Liver (tissue), 9 donors: Measurements from ENCODE around the gene CLEC2A. TPM values are rescaled to one million over a fixed set of nuclear protein-coding genes. Genes with fewer than 3 reads are reported as not detected.
"Not testable (repeated sequence)": the region's sequence is repeated elsewhere in the genome, so short reads cannot be mapped to it uniquely, and the experiment has no call there.

ENCODE experiments used
- DNase-seq: peaks from one replicate; pipeline ENCODE4 v3.0.0-alpha.2; 2017; ENCODE audit warnings: low spot score
- H3K27ac ChIP-seq, 2 donors: one replicate each; pipeline ENCODE4 v1.7.0; 2013; ENCODE audit warnings: inconsistent platforms in 2 of 2, low read length in 2 of 2, control low read depth in 1 of 2, low read depth in 1 of 2, mild to moderate bottlenecking in 1 of 2
- H3K27me3 ChIP-seq, 4 donors: one replicate each; pipeline versions ENCODE4 v1.6.1 to v1.7.0; 2013; ENCODE audit warnings: low read length in 3 of 4, inconsistent platforms in 1 of 4, mild to moderate bottlenecking in 1 of 4, moderate library complexity in 1 of 4; ENCODE audit not compliant: control insufficient read depth in 4 of 4, insufficient read depth in 4 of 4
- H3K36me3 ChIP-seq, 4 donors: one replicate each; pipeline versions ENCODE4 v1.6.1 to v1.7.0; 2013; ENCODE audit warnings: low read length in 3 of 4, mild to moderate bottlenecking in 3 of 4, low read depth in 1 of 4, moderate library complexity in 1 of 4; ENCODE audit not compliant: control insufficient read depth in 4 of 4, insufficient read depth in 3 of 4
- H3K4me1 ChIP-seq, 4 donors: one replicate each; pipeline versions ENCODE4 v1.6.1 to v1.7.0; 2013; ENCODE audit warnings: low read length in 3 of 4, mild to moderate bottlenecking in 3 of 4, moderate library complexity in 1 of 4; ENCODE audit not compliant: control insufficient read depth in 4 of 4, insufficient read depth in 4 of 4
- H3K4me3 ChIP-seq, 3 donors: one replicate each; pipeline versions ENCODE4 v1.6.1 to v1.7.0; 2013; ENCODE audit warnings: low read length in 3 of 3, control low read depth in 1 of 3, low read depth in 1 of 3, mild to moderate bottlenecking in 1 of 3
- H3K9ac ChIP-seq, 2 donors: one replicate each; pipeline ENCODE4 v1.7.0; 2013; ENCODE audit warnings: low read length in 2 of 2, mild to moderate bottlenecking in 2 of 2, moderate library complexity in 2 of 2, control low read depth in 1 of 2, low read depth in 1 of 2
- H3K9me3 ChIP-seq, 4 donors: one replicate each; pipeline versions ENCODE4 v1.6.1 to v1.7.0; 2013; ENCODE audit warnings: low read length in 3 of 4; ENCODE audit not compliant: control insufficient read depth in 4 of 4
- ATF3 ChIP-seq: IDR thresholded peaks from 2 replicates; pipeline ENCODE4 v1.6.1; 2016; ENCODE audit warnings: antibody characterized with exemption
- CTCF ChIP-seq: fragments of 150-350 bp; IDR thresholded peaks from 2 replicates; pipeline ENCODE4 v1.5.1; 2017; ENCODE audit warnings: improper control_type of control experiment, low read depth, low read length; ENCODE audit not compliant: missing input control
- FOXA2 ChIP-seq: IDR thresholded peaks from 2 replicates; pipeline ENCODE4 v1.6.1; 2016; ENCODE audit warnings: antibody characterized with exemption
- MAX ChIP-seq: IDR thresholded peaks from 2 replicates; pipeline ENCODE4 v1.6.1; 2016; ENCODE audit warnings: antibody characterized with exemption
- NR2F2 ChIP-seq: IDR thresholded peaks from 2 replicates; pipeline ENCODE4 v1.6.1; 2016; ENCODE audit warnings: antibody characterized with exemption
- REST ChIP-seq: IDR thresholded peaks from 2 replicates; pipeline ENCODE4 v1.6.1; 2016; ENCODE audit warnings: antibody characterized with exemption, mild to moderate bottlenecking
- RXRA ChIP-seq, 2 donors: IDR thresholded peaks; 2 replicates each; pipeline ENCODE4 v1.6.1; 2017 to 2018; ENCODE audit warnings: antibody characterized with exemption in 2 of 2, mild to moderate bottlenecking in 1 of 2
- TAF1 ChIP-seq: conservative IDR thresholded peaks from 2 replicates; pipeline ENCODE4 v1.6.1; 2016; ENCODE audit warnings: antibody characterized with exemption, mild to moderate bottlenecking
- YY1 ChIP-seq: IDR thresholded peaks from 2 replicates; pipeline ENCODE4 v1.6.1; 2016; ENCODE audit warnings: antibody characterized with exemption, mild to moderate bottlenecking
- ZBTB33 ChIP-seq: IDR thresholded peaks from 2 replicates; pipeline ENCODE4 v1.6.1; 2016; ENCODE audit warnings: antibody characterized with exemption
- WGBS: extraction: QIAGEN DNeasy Blood & Tissue Kit; methylation state at CpG from one replicate; pipeline ENCODE4 v1.1.7; 2013; 5-methylcytosine and 5-hydroxymethylcytosine counted together
- polyA plus RNA-seq, 2 donors: library from polyadenylated mRNA; stranded (reverse) in 1 of 2; unstranded in 1 of 2; fragments of 200-250 nt in 1 of 2; fragments of >200 nt in 1 of 2; fragmentation: Nextera tagmentation in 1 of 2; extraction: Ambion mirVana in 1 of 2; gene quantifications; one replicate each; pipeline versions ENCODE4 v1.2.1 to v1.2.3, GENCODE V29; 2013 to 2015
- total RNA-seq, 2 donors: library from RNA; depleted of rRNA; stranded (reverse); fragments of >200 nt; gene quantifications; one replicate each; pipeline ENCODE4 v1.2.3, GENCODE V29; 2014
- donor health status: healthy.
- donor health status: healthy.
- donor health status: healthy.
- donor health status: healthy.
- donor health status: healthy.

CLEC2A gene
- total and polyA plus RNA-seq, 4 donors = not detected

GRCh38 chr12:9974731-9975130 lies 42.6 kb upstream of the CLEC2A start:
- not testable (repeated sequence) for H3K36me3 ChIP-seq, H3K9me3 ChIP-seq, H3K4me3 ChIP-seq, DNase-seq, H3K4me1 ChIP-seq, H3K27me3 ChIP-seq, H3K27ac ChIP-seq, H3K9ac ChIP-seq
- WGBS = 89% methylated on average over 2 of the region's 2 CpGs

- H3K4me1 ChIP-seq = no peaks in the 10 kb centered on the region
- DNase-seq = no peak
- no peak overlapping the region for H3K27ac ChIP-seq
- TF ChIP-seq YY1 (no peak), CTCF (no peak), ATF3 (no peak), NR2F2 (no peak), ZBTB33 (no peak), FOXA2 (no peak), MAX (no peak)
- H3K27me3 ChIP-seq = peaks cover 0 to 4% (median 0%) of the 10 kb centered on the region in 4 donors
- whole genome bisulfite sequencing = 33% methylated on average over 1 of the region's 1 CpG
- H3K36me3 ChIP-seq = no peaks in the 10 kb centered on the region
- no peak overlapping the region for H3K9ac ChIP-seq
- no peak overlapping the region for H3K4me3 ChIP-seq
- no peaks in the 10 kb centered on the region for H3K9me3 ChIP-seq
Measured at GRCh38 chr12:9973949-9974348, 41.8 kb upstream of the CLEC2A start.

GRCh38 chr12:9971181-9971580 lies 39.0 kb upstream of the CLEC2A start, which contains the start of gene CLEC12A:
CLEC12A (plus strand) TSS chr12:9971409; CDS start chr12:9971597, 188 bp downstream.
- H3K4me3 ChIP-seq = no peak within 1 kb of the TSS
- H3K4me1 ChIP-seq = no peaks in the 10 kb centered on the region
- no peak for DNase-seq
- peaks cover 0 to 4% (median 0%) of the 10 kb centered on the region in 4 donors for H3K27me3 ChIP-seq
- no peaks in the 10 kb centered on the region for H3K36me3 ChIP-seq
- H3K27ac ChIP-seq = no peak within 1 kb of the TSS
- TF ChIP-seq TAF1 = no peak
- TF ChIP-seq FOXA2 = no peak
- no peak for TF ChIP-seq REST
- no peak for TF ChIP-seq RXRA (IDR thresholded peaks at IDR 0.05)
- no peaks in the 10 kb centered on the region for H3K9me3 ChIP-seq
- WGBS = 77% methylated on average over 1 of the region's 1 CpG
- no peak within 1 kb of the TSS for H3K9ac ChIP-seq
